A673 (cell line): ENCODE data around the gene PRR5L.
"Not testable (repeated sequence)": the region's sequence is repeated elsewhere in the genome, so short reads cannot be mapped to it uniquely, and the experiment has no call there.

Experiments
- CTCF ChIP-seq: fragments of 300-800, 200-600 bp; sonication (generic); conservative IDR thresholded peaks from 2 replicates; pipeline ENCODE4 v1.5.1; 2017; ENCODE audit warnings: low read depth, mild to moderate bottlenecking, antibody characterized with exemption, low read length, moderate library complexity, mixed read lengths
- EZH2 ChIP-seq: fragments of 200-600 bp; sonication (generic); IDR thresholded peaks from 2 replicates; pipeline ENCODE4 v1.6.1; 2017; ENCODE audit warnings: borderline replicate concordance, low read depth, mild to moderate bottlenecking, mixed read lengths, antibody characterized with exemption, low read length; ENCODE audit not compliant: poor library complexity, severe bottlenecking

DNA sequence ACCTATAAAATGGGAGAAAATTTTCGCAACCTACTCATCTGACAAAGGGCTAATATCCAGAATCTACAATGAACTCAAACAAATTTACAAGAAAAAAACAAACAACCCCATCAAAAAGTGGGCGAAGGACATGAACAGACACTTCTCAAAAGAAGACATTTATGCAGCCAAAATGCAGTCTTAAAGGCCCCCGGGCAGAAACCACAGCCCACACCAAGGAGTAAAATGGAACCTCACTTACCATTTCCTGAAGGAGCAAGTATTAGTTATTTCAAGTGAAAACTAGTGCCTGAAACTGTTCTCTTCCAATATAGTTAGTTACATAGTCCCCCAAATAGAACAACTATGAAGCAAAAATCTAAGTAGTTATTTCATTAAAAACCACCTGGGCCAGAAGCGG lies 187.0 kb downstream of the PRR5L start:
- not testable (repeated sequence) for TF ChIP-seq CTCF, EZH2
